ENCODE data around the gene SLC23A3.

SLC23A3 gene

GRCh38 chr2:219173176-219173575, 3.3 kb upstream of the SLC23A3 start:
- Histone ChIP-seq H3K27me3 (ENCODE audit: control insufficient read depth in 1 of 2, insufficient read depth in 2 of 2, low read length in 2 of 2) (no peaks in the 10 kb centered on the region), H3K4me1 (ENCODE audit: control insufficient read depth, insufficient read depth, low read length) (peaks cover 33% of the 10 kb centered on the region)

GRCh38 chr2:219172231-219173154, 2.7 kb upstream of the SLC23A3 start:
- H3K27me3 ChIP-seq (ENCODE audit: control insufficient read depth in 1 of 2, insufficient read depth in 2 of 2, low read length in 2 of 2) = no peaks in the 10 kb centered on the region
- peaks cover 15 to 24% of the 10 kb centered on the region in 2 donors for H3K36me3 ChIP-seq (ENCODE audit: control insufficient read depth in 2 of 2, insufficient read depth in 2 of 2, low read length in 2 of 2)
- H3K9ac ChIP-seq (ENCODE audit: low read length in 2 of 2) = no peak overlapping the region
- no peak overlapping the region for H3K4me3 ChIP-seq (ENCODE audit: low read length in 2 of 2)
- H3K27ac ChIP-seq (ENCODE audit: low read length) = peak overlapping the region; percentile 69
- H3K4me1 ChIP-seq (ENCODE audit: control insufficient read depth, insufficient read depth, low read length) = peaks cover 30% of the 10 kb centered on the region
- H3K9me3 ChIP-seq (ENCODE audit: control insufficient read depth in 2 of 2, low read length in 2 of 2) = no peaks in the 10 kb centered on the region

More at GRCh38 chr2:219173176-219173575, 3.3 kb upstream of the SLC23A3 start:
- H3K4me3 ChIP-seq (ENCODE audit: low read length in 2 of 2) = no peak overlapping the region
- no peaks in the 10 kb centered on the region for H3K9me3 ChIP-seq (ENCODE audit: control insufficient read depth in 2 of 2, low read length in 2 of 2)
- peaks cover 15 to 24% of the 10 kb centered on the region in 2 donors for H3K36me3 ChIP-seq (ENCODE audit: control insufficient read depth in 2 of 2, insufficient read depth in 2 of 2, low read length in 2 of 2)
- H3K27ac ChIP-seq (ENCODE audit: low read length) = no peak overlapping the region
- H3K9ac ChIP-seq (ENCODE audit: low read length in 2 of 2) = no peak overlapping the region

DNA sequence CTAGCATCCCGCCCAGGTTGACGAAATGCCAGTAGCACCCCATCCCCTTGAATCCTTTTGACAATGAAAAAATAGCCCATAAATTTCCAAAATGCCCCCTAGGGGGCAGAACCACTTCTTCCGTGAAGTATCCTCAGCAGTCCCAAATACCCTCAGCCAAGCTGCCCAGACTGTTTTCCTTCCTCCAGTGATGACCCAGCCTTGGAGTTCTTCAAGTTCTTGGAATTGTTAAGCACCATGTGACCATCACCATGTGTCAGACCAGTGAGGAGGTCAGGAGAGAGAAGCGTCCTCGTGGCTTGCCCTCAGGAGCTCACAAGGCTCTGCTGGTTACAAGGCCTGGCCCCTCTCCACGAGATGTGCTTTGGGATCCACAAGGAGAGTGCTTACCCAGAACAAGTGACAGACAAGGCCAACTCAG, 1.4 kb upstream of the SLC23A3 start:
- Histone ChIP-seq H3K9ac (ENCODE audit: low read length in 2 of 2) (peak overlapping the region in 1 of 2 donors; percentile 42), H3K27ac (ENCODE audit: low read length) (peak overlapping the region; percentile 69), H3K9me3 (ENCODE audit: control insufficient read depth in 2 of 2, low read length in 2 of 2) (no peaks in the 10 kb centered on the region), H3K4me1 (ENCODE audit: control insufficient read depth, insufficient read depth, low read length) (peaks cover 21% of the 10 kb centered on the region), H3K4me3 (ENCODE audit: low read length in 2 of 2) (no peak overlapping the region), H3K36me3 (ENCODE audit: control insufficient read depth in 2 of 2, insufficient read depth in 2 of 2, low read length in 2 of 2) (peaks cover 15 to 24% of the 10 kb centered on the region in 2 donors), H3K27me3 (ENCODE audit: control insufficient read depth in 1 of 2, insufficient read depth in 2 of 2, low read length in 2 of 2) (no peaks in the 10 kb centered on the region)

DNA sequence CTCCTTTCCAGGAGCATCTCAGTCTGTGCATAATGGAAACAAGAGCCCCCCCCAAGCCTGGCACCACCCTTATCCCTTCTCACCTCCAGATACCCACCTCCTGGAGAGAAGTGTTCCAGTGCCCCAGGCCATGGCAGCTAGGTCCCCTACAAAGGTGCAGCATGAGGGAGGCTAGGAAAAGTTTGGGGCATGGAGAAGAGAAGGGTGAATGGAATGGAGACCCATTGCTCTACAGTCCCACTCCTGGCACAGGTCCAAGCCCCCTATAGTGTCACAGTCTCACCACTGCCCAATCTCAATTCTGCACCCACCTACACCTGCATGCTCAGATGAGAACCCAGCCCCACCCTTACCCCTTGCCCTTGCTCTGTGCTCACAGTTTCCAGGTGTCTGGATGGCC, 897 bp downstream of the SLC23A3 start:
- no peak overlapping the region for H3K9ac ChIP-seq (ENCODE audit: low read length in 2 of 2)
- H3K27me3 ChIP-seq (ENCODE audit: control insufficient read depth in 1 of 2, insufficient read depth in 2 of 2, low read length in 2 of 2) = no peaks in the 10 kb centered on the region
- H3K4me3 ChIP-seq (ENCODE audit: low read length in 2 of 2) = no peak overlapping the region
- H3K27ac ChIP-seq (ENCODE audit: low read length) = no peak overlapping the region
- H3K36me3 ChIP-seq (ENCODE audit: control insufficient read depth in 2 of 2, insufficient read depth in 2 of 2, low read length in 2 of 2) = peaks cover 6 to 14% of the 10 kb centered on the region in 2 donors
- H3K9me3 ChIP-seq (ENCODE audit: control insufficient read depth in 2 of 2, low read length in 2 of 2) = no peaks in the 10 kb centered on the region
- peaks cover 6% of the 10 kb centered on the region for H3K4me1 ChIP-seq (ENCODE audit: control insufficient read depth, insufficient read depth, low read length)

DNA sequence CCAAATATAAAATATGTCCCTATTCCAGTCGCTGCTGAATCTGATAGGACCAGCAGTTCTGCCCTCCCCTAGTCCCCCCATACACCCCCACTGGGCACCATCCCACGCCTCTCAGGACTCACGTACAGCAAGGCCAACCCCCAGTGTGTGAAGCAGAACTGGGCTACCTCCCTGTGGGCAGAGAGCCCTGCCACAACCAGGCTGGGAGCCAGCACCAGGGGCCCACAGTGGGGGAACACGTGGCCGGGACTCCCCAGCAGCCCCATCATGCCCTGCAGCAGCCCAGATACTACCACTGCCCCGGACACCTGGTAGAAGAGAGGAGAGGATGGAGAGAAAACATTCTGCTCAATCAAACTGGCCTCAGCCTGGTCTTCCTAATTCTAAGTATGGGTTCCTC, 1.3 kb downstream of the SLC23A3 start:
- Histone ChIP-seq H3K27ac (ENCODE audit: low read length) (no peak overlapping the region), H3K9me3 (ENCODE audit: control insufficient read depth in 2 of 2, low read length in 2 of 2) (no peaks in the 10 kb centered on the region), H3K4me3 (ENCODE audit: low read length in 2 of 2) (no peak overlapping the region)

GRCh38 chr2:219167997-219168396, 1.8 kb downstream of the SLC23A3 start:
- H3K27me3 ChIP-seq (ENCODE audit: control insufficient read depth in 1 of 2, insufficient read depth in 2 of 2, low read length in 2 of 2) = no peaks in the 10 kb centered on the region
- peaks cover 6% of the 10 kb centered on the region for H3K4me1 ChIP-seq (ENCODE audit: control insufficient read depth, insufficient read depth, low read length)
- no peaks in the 10 kb centered on the region for H3K9me3 ChIP-seq (ENCODE audit: control insufficient read depth in 2 of 2, low read length in 2 of 2)
- peaks cover 2 to 6% of the 10 kb centered on the region in 2 donors for H3K36me3 ChIP-seq (ENCODE audit: control insufficient read depth in 2 of 2, insufficient read depth in 2 of 2, low read length in 2 of 2)
- no peak overlapping the region for H3K9ac ChIP-seq (ENCODE audit: low read length in 2 of 2)
- no peak overlapping the region for H3K4me3 ChIP-seq (ENCODE audit: low read length in 2 of 2)
- no peak overlapping the region for H3K27ac ChIP-seq (ENCODE audit: low read length)

More for the DNA sequence above, 1.3 kb downstream of the SLC23A3 start:
- H3K36me3 ChIP-seq (ENCODE audit: control insufficient read depth in 2 of 2, insufficient read depth in 2 of 2, low read length in 2 of 2) = peaks cover 5 to 10% of the 10 kb centered on the region in 2 donors
- no peak overlapping the region for H3K9ac ChIP-seq (ENCODE audit: low read length in 2 of 2)
- H3K4me1 ChIP-seq (ENCODE audit: control insufficient read depth, insufficient read depth, low read length) = peaks cover 6% of the 10 kb centered on the region
- H3K27me3 ChIP-seq (ENCODE audit: control insufficient read depth in 1 of 2, insufficient read depth in 2 of 2, low read length in 2 of 2) = no peaks in the 10 kb centered on the region

DNA sequence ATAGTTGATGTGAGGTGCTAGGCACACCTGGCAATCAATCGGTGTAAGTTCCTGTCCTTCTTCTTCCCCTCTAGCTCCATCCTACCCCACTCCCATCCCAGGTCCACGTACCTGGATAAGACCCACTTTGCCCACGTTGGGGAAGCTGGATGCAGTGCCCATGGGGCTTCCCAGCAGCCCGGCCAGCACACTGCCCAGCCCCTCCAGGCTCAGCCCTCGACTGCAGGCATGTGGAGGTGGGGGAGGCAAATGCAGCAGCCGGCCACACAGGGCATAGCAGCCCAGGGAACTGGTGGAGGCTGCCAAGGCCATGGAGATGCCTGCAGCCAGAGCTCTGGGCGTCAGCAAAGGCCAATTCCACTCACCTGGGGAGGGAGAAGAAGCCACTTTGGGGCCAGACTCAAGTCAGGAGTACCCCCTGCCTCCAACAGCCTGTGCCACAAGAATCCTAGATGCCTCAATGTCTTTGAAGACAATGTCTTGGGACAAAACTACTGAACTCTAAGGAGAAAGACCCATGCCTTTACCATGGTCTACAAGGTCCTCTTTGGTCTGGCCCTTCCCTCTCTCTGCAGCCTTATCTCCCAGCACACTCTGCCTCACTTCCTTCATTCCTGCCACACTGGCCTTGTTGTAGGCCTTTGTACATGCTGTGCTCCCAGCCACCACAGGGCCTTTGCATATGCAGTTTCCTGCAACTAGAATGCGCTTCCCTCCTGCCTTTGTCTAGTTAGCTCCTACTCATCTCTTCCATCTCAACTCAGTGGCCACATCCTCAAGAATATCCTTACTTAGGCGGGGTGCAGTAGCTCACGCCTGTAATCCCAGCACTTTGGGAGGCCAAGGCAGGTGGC, 4.5 kb downstream of the SLC23A3 start:
- no peaks in the 10 kb centered on the region for H3K27me3 ChIP-seq (ENCODE audit: control insufficient read depth in 1 of 2, insufficient read depth in 2 of 2, low read length in 2 of 2)
- H3K36me3 ChIP-seq (ENCODE audit: control insufficient read depth in 2 of 2, insufficient read depth in 2 of 2, low read length in 2 of 2) = no peaks in the 10 kb centered on the region
- no peak overlapping the region for H3K27ac ChIP-seq (ENCODE audit: low read length)
- H3K9ac ChIP-seq (ENCODE audit: low read length in 2 of 2) = no peak overlapping the region
- peaks cover 6% of the 10 kb centered on the region for H3K4me1 ChIP-seq (ENCODE audit: control insufficient read depth, insufficient read depth, low read length)
- H3K4me3 ChIP-seq (ENCODE audit: low read length in 2 of 2) = no peak overlapping the region
- no peaks in the 10 kb centered on the region for H3K9me3 ChIP-seq (ENCODE audit: control insufficient read depth in 2 of 2, low read length in 2 of 2)

GRCh38 chr2:219163156-219163555, 6.7 kb downstream of the SLC23A3 start:
- H3K9ac ChIP-seq (ENCODE audit: low read length in 2 of 2) = no peak overlapping the region
- no peak overlapping the region for H3K4me3 ChIP-seq (ENCODE audit: low read length in 2 of 2)
- peaks cover 14% of the 10 kb centered on the region for H3K4me1 ChIP-seq (ENCODE audit: control insufficient read depth, insufficient read depth, low read length)
- H3K27ac ChIP-seq (ENCODE audit: low read length) = no peak overlapping the region
- no peaks in the 10 kb centered on the region for H3K27me3 ChIP-seq (ENCODE audit: control insufficient read depth in 1 of 2, insufficient read depth in 2 of 2, low read length in 2 of 2)
- no peaks in the 10 kb centered on the region for H3K36me3 ChIP-seq (ENCODE audit: control insufficient read depth in 2 of 2, insufficient read depth in 2 of 2, low read length in 2 of 2)
- H3K9me3 ChIP-seq (ENCODE audit: control insufficient read depth in 2 of 2, low read length in 2 of 2) = no peaks in the 10 kb centered on the region

GRCh38 chr2:219161097-219161496, 8.7 kb downstream of the SLC23A3 start:
- Histone ChIP-seq H3K4me1 (ENCODE audit: control insufficient read depth, insufficient read depth, low read length) (peaks cover 14% of the 10 kb centered on the region), H3K27ac (ENCODE audit: low read length) (peak overlapping the region; percentile 60), H3K9ac (ENCODE audit: low read length in 2 of 2) (peak overlapping the region; percentile 17 to 55), H3K4me3 (ENCODE audit: low read length in 2 of 2) (peak overlapping the region; percentile 42 to 87), H3K27me3 (ENCODE audit: control insufficient read depth in 1 of 2, insufficient read depth in 2 of 2, low read length in 2 of 2) (no peaks in the 10 kb centered on the region), H3K9me3 (ENCODE audit: control insufficient read depth in 2 of 2, low read length in 2 of 2) (no peaks in the 10 kb centered on the region), H3K36me3 (ENCODE audit: control insufficient read depth in 2 of 2, insufficient read depth in 2 of 2, low read length in 2 of 2) (peaks cover 3 to 15% of the 10 kb centered on the region in 2 donors)

- no peaks in the 10 kb centered on the region for H3K9me3 ChIP-seq (ENCODE audit: control insufficient read depth in 2 of 2, low read length in 2 of 2)
- H3K27ac ChIP-seq (ENCODE audit: low read length) = peak within 1 kb of the TSS; percentile 62
- H3K27me3 ChIP-seq (ENCODE audit: control insufficient read depth in 1 of 2, insufficient read depth in 2 of 2, low read length in 2 of 2) = no peaks in the 10 kb centered on the region
- peaks cover 14% of the 10 kb centered on the region for H3K4me1 ChIP-seq (ENCODE audit: control insufficient read depth, insufficient read depth, low read length)
- peak within 1 kb of the TSS; percentile 42 to 87 for H3K4me3 ChIP-seq (ENCODE audit: low read length in 2 of 2)
- H3K9ac ChIP-seq (ENCODE audit: low read length in 2 of 2) = peak within 1 kb of the TSS; percentile 17 to 74
- H3K36me3 ChIP-seq (ENCODE audit: control insufficient read depth in 2 of 2, insufficient read depth in 2 of 2, low read length in 2 of 2) = peaks cover 3 to 15% of the 10 kb centered on the region in 2 donors
Observed at GRCh38 chr2:219160186-219161017, 9.4 kb downstream of the SLC23A3 start, which contains the start of gene NHEJ1. Gene NHEJ1, minus strand, starts transcription at chr2:219160815. Its CDS starts 2,453 bp downstream, at chr2:219158362.
